CD4-positive, CD25-positive, alpha-beta regulatory T cell (primary cell): Measurements from ENCODE around the gene BST1. TPM values are rescaled to one million over a fixed set of nuclear protein-coding genes. Genes with fewer than 3 reads are reported as not detected.

Source experiments
- ATAC-seq, 2 donors: fragments of 150-1000 bp; cut with Tn5 transposase; one replicate each; pipeline ENCODE4 v1.10.0; 2021; ENCODE audit warnings: low read depth in 2 of 2, moderate number of reproducible peaks in 2 of 2, moderate library complexity in 1 of 2
- DNase-seq, 3 donors: peaks; one replicate each; pipeline versions ENCODE4 v3.0.0 to v3.0.0-alpha.2; 2012 to 2022; ENCODE audit warnings: mixed read lengths in 1 of 3
- H3K27ac ChIP-seq: one replicate; pipeline ENCODE4 v1.7.0; 2013; ENCODE audit warnings: mild to moderate bottlenecking, low read length; ENCODE audit not compliant: insufficient read depth, poor library complexity, severe bottlenecking
- H3K27me3 ChIP-seq: one replicate; pipeline ENCODE4 v1.7.0; 2013; ENCODE audit warnings: low read length; ENCODE audit not compliant: control insufficient read depth, insufficient read depth
- H3K36me3 ChIP-seq: one replicate; pipeline ENCODE4 v1.7.0; 2013; ENCODE audit warnings: mild to moderate bottlenecking, low read length, moderate library complexity; ENCODE audit not compliant: control insufficient read depth, insufficient read depth
- H3K4me1 ChIP-seq: 2 replicates; pipeline ENCODE4 v1.7.0; 2013; ENCODE audit warnings: mild to moderate bottlenecking, low read length; ENCODE audit not compliant: insufficient read depth, control insufficient read depth, poor library complexity, severe bottlenecking
- H3K4me3 ChIP-seq: one replicate; pipeline ENCODE4 v1.7.0; 2013; ENCODE audit warnings: low read depth, mild to moderate bottlenecking, low read length, moderate library complexity
- H3K9me3 ChIP-seq, 2 experiments: 1 replicate in 1 of 2; 2 replicates in 1 of 2; pipeline ENCODE4 v1.7.0; 2013; ENCODE audit warnings: low read length in 2 of 2, mild to moderate bottlenecking in 1 of 2, moderate library complexity in 1 of 2; ENCODE audit not compliant: control insufficient read depth in 2 of 2
- H3K27ac Mint-ChIP-seq, 3 donors: one replicate each; pipeline ENCODE4 v1.8.0; 2020 to 2022; ENCODE audit warnings: mild to moderate bottlenecking in 3 of 3, mixed read lengths in 3 of 3, moderate library complexity in 2 of 3
- H3K27me3 Mint-ChIP-seq: one replicate; pipeline ENCODE4 v1.8.0; 2022; ENCODE audit warnings: mild to moderate bottlenecking, mixed read lengths
- H3K36me3 Mint-ChIP-seq: one replicate; pipeline ENCODE4 v1.8.0; 2020; ENCODE audit warnings: mixed read lengths
- H3K4me1 Mint-ChIP-seq, 4 donors: one replicate each; pipeline ENCODE4 v1.8.0; 2020 to 2022; ENCODE audit warnings: mixed read lengths in 4 of 4, mild to moderate bottlenecking in 1 of 4
- H3K4me3 Mint-ChIP-seq, 4 donors: one replicate each; pipeline ENCODE4 v1.8.0; 2020 to 2022; ENCODE audit warnings: mild to moderate bottlenecking in 4 of 4, mixed read lengths in 4 of 4, moderate library complexity in 3 of 4
- H3K9me3 Mint-ChIP-seq, 7 donors: one replicate each; pipeline ENCODE4 v1.8.0; 2020 to 2022; ENCODE audit warnings: mixed read lengths in 7 of 7, mild to moderate bottlenecking in 3 of 7, moderate library complexity in 2 of 7
- polyA plus RNA-seq, 4 donors: library from polyadenylated mRNA; unstranded; fragments of 300-500 nt; fragmentation: Illumina TruSeq; gene quantifications; one replicate each; pipeline ENCODE4 v1.2.3, GENCODE V29; 2021
- total RNA-seq: library from RNA; stranded (reverse); gene quantifications from one replicate; pipeline ENCODE4 v1.2.3, GENCODE V29; 2022

Gene BST1
- total and polyA plus RNA-seq, 5 donors from 2014 or later: 0.27 to 6.5 (median 1.5) TPM; not detected in 1

DNA sequence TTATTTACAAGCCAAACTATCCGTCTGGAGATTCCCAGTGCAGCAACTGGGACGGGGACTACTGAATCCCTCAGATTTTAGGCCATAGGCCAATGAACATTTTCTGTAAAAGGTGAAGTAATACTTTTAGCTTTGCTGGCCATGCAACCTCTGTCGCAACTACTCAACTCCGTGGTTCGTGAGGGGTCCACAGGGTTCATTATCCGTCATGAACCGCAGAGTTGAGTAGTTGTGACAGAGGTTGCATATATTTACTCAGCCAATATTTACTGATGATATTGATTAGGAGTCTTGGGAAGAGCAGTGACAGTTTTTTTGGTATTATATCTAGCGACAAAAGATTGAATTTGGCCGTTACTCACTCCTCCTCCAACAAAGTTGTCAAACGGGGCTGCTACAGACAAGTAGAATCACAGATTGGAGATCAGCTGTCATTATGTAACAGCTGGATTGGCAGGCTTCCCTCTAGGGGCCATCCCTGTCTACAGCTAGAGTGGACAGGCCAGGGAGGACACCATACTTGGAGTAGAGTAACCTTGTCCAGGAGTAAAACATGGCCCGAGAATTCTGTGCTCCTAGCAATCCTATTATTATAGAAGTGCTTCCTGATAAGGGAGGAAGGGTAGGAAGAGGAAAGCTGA, 38.0 kb downstream of the BST1 start:
- Histone ChIP-seq H3K27me3 (peaks cover 4% of the 10 kb centered on the region), H3K9me3 (peaks cover 9 to 15% of the 10 kb centered on the region in 2 experiments), H3K4me3 (no peak overlapping the region), H3K27ac (no peak overlapping the region), H3K36me3 (no peaks in the 10 kb centered on the region), H3K4me1 (no peaks in the 10 kb centered on the region)
- H3K4me3 Mint-ChIP-seq: no peak overlapping the region
- no peak for ATAC-seq
- peaks cover 2 to 22% (median 9%) of the 10 kb centered on the region in 7 donors for H3K9me3 Mint-ChIP-seq
- peaks cover 0 to 13% (median 5%) of the 10 kb centered on the region in 4 donors for H3K4me1 Mint-ChIP-seq
- H3K27ac Mint-ChIP-seq: no peak overlapping the region
- DNase-seq: no peak
- peaks cover 7% of the 10 kb centered on the region for H3K36me3 Mint-ChIP-seq
- peaks cover 24% of the 10 kb centered on the region for H3K27me3 Mint-ChIP-seq

DNA sequence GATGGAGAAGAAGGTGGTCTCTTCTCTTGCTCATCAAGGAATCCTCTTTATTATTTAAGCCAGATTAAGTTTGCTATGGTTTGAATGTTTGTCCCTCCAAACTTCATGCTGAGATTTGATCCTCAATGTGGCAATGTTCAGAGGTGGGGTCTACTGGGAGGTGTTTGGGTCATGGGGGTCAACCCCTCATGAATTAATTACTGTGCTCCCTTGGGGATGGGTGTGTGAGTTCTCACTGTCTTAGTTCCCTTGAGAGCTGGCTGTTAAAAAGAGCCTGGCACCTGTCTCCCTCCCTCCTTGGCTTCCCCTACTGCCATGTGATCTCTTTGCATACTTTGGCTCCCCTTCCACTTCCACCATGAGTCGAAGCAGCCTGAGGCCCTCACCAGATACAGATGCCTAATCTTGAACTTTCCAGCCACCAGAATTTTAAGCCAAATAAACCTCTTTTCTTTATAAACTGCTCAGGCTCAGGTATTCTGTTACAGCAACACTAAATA, 39.3 kb downstream of the BST1 start:
- Mint-ChIP-seq H3K36me3 (peaks cover 12% of the 10 kb centered on the region), H3K27ac (no peak overlapping the region), H3K4me3 (no peak overlapping the region), H3K27me3 (peaks cover 17% of the 10 kb centered on the region), H3K9me3 (peaks cover 3 to 22% (median 9%) of the 10 kb centered on the region in 7 donors), H3K4me1 (peaks cover 0 to 12% (median 6%) of the 10 kb centered on the region in 4 donors)
- Histone ChIP-seq H3K27me3 (peaks cover 4% of the 10 kb centered on the region), H3K9me3 (peaks cover 12 to 15% of the 10 kb centered on the region in 2 experiments), H3K4me3 (no peak overlapping the region), H3K36me3 (no peaks in the 10 kb centered on the region), H3K27ac (no peak overlapping the region), H3K4me1 (no peaks in the 10 kb centered on the region)
- ATAC-seq: no peak
- no peak for DNase-seq

DNA sequence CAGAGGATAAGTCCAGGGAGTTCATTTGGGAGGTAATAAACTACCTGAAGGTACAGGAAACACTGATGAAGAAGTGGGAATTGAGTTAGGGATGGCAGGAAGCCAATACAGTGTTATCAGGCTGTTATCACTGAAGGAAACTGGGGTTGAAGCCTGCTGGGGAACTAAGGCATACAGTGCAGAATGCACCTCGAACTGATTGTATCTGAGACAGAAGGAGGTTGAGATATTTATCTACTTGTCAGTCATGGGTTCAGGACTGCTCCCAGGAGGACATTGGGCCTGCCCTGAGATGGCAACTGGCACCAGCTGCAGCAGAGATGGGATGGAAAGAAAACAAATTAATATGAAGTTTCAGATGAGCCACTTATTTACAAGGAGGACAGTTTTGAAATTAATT, 39.8 kb downstream of the BST1 start:
- no peak overlapping the region for H3K4me3 Mint-ChIP-seq
- Histone ChIP-seq H3K4me3 (no peak overlapping the region), H3K36me3 (no peaks in the 10 kb centered on the region), H3K4me1 (no peaks in the 10 kb centered on the region), H3K27me3 (peaks cover under 1% of the 10 kb centered on the region), H3K9me3 (peaks cover 12 to 15% of the 10 kb centered on the region in 2 experiments), H3K27ac (no peak overlapping the region)
- no peak for DNase-seq
- no peak for ATAC-seq
- peaks cover 12% of the 10 kb centered on the region for H3K36me3 Mint-ChIP-seq
- peaks cover 3 to 22% (median 9%) of the 10 kb centered on the region in 7 donors for H3K9me3 Mint-ChIP-seq
- peaks cover 0 to 8% (median 6%) of the 10 kb centered on the region in 4 donors for H3K4me1 Mint-ChIP-seq
- peaks cover 12% of the 10 kb centered on the region for H3K27me3 Mint-ChIP-seq
- no peak overlapping the region for H3K27ac Mint-ChIP-seq

DNA sequence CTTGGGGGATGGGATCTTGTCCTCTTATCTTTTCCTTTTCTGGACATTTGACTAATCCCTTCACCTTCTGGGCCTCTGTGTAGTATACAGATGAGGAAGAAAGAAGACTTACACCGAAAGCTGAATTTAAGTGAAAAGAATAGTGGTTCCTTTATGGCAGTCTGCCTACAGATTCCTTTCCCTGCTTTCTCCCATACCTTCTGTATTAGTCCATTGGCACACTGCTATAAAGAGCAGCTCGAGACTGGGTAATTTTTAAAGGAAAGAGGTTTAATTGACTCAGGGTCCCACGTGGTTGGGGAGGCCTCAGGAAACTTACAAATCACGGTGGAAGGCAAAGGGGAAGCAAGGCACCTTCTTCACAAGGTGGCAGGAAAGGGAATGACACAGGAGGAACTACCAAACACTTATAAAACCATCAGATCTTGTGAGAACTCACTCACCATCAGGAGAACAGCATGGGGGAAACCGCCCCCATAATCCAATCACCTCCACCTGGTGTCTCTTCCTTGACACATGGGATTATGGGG, 41.2 kb downstream of the BST1 start:
- H3K4me1 Mint-ChIP-seq: peaks cover 0 to 8% (median 3%) of the 10 kb centered on the region in 4 donors

DNA sequence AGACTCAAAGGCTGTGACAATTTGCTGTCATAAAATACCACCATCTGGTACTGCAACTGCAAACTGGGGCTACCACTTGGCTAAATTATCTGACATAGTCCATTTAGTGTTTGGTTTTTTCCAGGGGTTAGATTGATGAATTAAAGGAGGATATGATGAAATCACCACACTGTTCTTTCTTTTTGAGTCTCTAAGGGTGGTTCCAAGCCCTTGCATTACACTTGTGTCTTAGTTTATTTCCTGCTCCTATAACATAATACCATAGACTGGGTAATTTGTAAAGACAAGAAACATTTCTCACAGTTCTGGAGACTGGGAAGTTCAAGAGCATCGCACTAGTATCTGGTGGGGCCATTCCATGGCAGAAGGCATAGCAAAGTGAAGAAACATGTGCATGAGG, 43.2 kb downstream of the BST1 start:
- ATAC-seq (no peak), DNase-seq (no peak)
- Histone ChIP-seq H3K4me3 (no peak overlapping the region), H3K27me3 (no peaks in the 10 kb centered on the region), H3K9me3 (peaks cover 12 to 15% of the 10 kb centered on the region in 2 experiments), H3K4me1 (no peaks in the 10 kb centered on the region), H3K36me3 (no peaks in the 10 kb centered on the region), H3K27ac (no peak overlapping the region)
- peaks cover 10% of the 10 kb centered on the region for H3K36me3 Mint-ChIP-seq
- H3K27ac Mint-ChIP-seq: no peak overlapping the region
- H3K4me3 Mint-ChIP-seq: no peak overlapping the region
- H3K27me3 Mint-ChIP-seq: peaks cover 3% of the 10 kb centered on the region
- H3K4me1 Mint-ChIP-seq: peaks cover 0 to 8% (median 1%) of the 10 kb centered on the region in 4 donors
- peaks cover 1 to 19% (median 7%) of the 10 kb centered on the region in 7 donors for H3K9me3 Mint-ChIP-seq

More for the DNA sequence above, 41.2 kb downstream of the BST1 start:
- H3K27me3 ChIP-seq: no peaks in the 10 kb centered on the region
- H3K27me3 Mint-ChIP-seq: peaks cover 7% of the 10 kb centered on the region
- no peaks in the 10 kb centered on the region for H3K4me1 ChIP-seq
- H3K9me3 ChIP-seq: peaks cover 12 to 15% of the 10 kb centered on the region in 2 experiments
- no peak overlapping the region for H3K27ac ChIP-seq
- no peak overlapping the region for H3K4me3 Mint-ChIP-seq
- no peak overlapping the region for H3K4me3 ChIP-seq
- peaks cover 3 to 22% (median 9%) of the 10 kb centered on the region in 7 donors for H3K9me3 Mint-ChIP-seq
- no peaks in the 10 kb centered on the region for H3K36me3 ChIP-seq
- ATAC-seq (no peak), DNase-seq (no peak)
- H3K36me3 Mint-ChIP-seq: peaks cover 12% of the 10 kb centered on the region
- no peak overlapping the region for H3K27ac Mint-ChIP-seq

DNA sequence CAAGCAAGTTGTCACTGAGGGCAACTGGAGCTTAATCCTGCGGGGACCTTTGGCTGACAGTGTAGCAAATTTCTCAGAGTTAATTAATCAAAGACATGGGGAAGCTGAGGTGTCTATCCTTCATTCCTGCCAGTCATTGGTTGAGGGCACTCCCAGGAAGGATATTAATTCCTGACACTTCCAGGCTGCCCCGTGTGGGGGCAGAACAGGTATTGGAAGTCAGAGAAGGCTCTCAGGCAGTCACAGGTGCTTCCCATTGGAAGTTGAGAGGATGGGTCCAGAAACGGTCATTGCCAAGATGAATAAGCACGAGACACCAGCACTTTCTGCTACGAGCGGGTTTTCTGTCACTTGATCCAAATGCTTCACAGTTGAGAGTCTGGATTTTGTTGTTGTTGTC, 46.1 kb downstream of the BST1 start:
- peaks cover 0 to 3% of the 10 kb centered on the region in 2 experiments for H3K9me3 ChIP-seq
- ATAC-seq (no peak), DNase-seq (no peak)
- Mint-ChIP-seq H3K36me3 (peaks cover 5% of the 10 kb centered on the region), H3K4me1 (peaks cover 0 to 17% (median 8%) of the 10 kb centered on the region in 4 donors), H3K4me3 (no peak overlapping the region), H3K9me3 (peaks cover 0 to 6% (median 3%) of the 10 kb centered on the region in 7 donors), H3K27me3 (peaks cover 4% of the 10 kb centered on the region), H3K27ac (no peak overlapping the region)
- H3K36me3 ChIP-seq: no peaks in the 10 kb centered on the region
- no peak overlapping the region for H3K4me3 ChIP-seq
- H3K27ac ChIP-seq: no peak overlapping the region
- H3K27me3 ChIP-seq: no peaks in the 10 kb centered on the region
- H3K4me1 ChIP-seq: peaks cover 5% of the 10 kb centered on the region

DNA sequence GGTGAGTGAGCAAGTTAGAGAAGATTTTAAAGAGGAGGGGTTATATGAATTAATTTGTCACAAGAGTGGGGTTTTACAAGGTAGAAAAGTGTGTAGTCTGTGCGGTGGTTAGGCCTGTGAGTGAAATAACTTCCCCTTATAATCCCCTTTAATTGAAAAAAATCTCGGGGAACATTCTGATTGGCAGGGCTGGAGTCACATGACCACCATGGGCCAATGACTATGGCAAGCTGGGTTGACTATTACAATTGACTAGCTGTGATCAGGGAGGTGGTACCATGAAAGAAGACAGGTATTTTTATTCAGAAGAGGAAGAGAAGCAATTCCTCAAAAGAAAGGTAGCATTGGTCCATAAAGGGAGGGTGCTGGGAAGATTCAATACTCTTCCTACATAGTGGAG, 48.3 kb downstream of the BST1 start:
- Histone ChIP-seq H3K4me3 (no peak overlapping the region), H3K27ac (no peak overlapping the region), H3K4me1 (peaks cover 27% of the 10 kb centered on the region), H3K36me3 (no peaks in the 10 kb centered on the region), H3K27me3 (no peaks in the 10 kb centered on the region), H3K9me3 (peaks cover 0 to 2% of the 10 kb centered on the region in 2 experiments)
- H3K4me3 Mint-ChIP-seq: no peak overlapping the region
- DNase-seq: no peak
- H3K36me3 Mint-ChIP-seq: peaks cover 2% of the 10 kb centered on the region
- ATAC-seq: no peak
- no peak overlapping the region for H3K27ac Mint-ChIP-seq
- H3K4me1 Mint-ChIP-seq: peaks cover 15 to 39% (median 27%) of the 10 kb centered on the region in 4 donors
- H3K27me3 Mint-ChIP-seq: peaks cover 4% of the 10 kb centered on the region
- H3K9me3 Mint-ChIP-seq: peaks cover 0 to 3% (median 1%) of the 10 kb centered on the region in 7 donors
